HG03520 (cell line): ENCODE data around the gene CRIM1.
A peak's percentile ranks its signal among the peaks of the same experiment; 100 is the strongest.

Experiments
- ATAC-seq: cut with Tn5 transposase; IDR thresholded peaks from one replicate; pipeline ENCODE4 v1.9.1; 2021; ENCODE audit warnings: mild to moderate bottlenecking, moderate library complexity; ENCODE audit not compliant: unreplicated experiment

The CRIM1 gene

DNA sequence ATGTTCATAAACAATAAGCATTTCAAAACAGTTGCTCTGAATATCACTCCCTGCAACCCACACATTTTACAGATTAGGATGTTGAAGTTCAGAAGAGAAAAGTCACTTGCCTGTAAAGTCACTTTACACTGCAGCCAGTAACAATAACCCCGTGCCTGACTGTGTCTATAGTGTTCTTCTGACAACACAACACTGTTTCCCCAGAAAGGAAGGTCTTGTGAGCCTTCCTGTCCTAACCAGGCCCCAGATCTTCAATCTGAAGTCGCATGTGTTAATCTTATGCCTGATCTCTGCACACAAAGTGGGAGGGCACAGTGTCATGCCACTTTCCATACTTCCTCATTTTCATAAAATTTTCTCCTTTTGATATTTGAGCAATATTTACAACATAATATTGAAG is 122.2 kb downstream of the CRIM1 start:
- no peak for ATAC-seq

DNA sequence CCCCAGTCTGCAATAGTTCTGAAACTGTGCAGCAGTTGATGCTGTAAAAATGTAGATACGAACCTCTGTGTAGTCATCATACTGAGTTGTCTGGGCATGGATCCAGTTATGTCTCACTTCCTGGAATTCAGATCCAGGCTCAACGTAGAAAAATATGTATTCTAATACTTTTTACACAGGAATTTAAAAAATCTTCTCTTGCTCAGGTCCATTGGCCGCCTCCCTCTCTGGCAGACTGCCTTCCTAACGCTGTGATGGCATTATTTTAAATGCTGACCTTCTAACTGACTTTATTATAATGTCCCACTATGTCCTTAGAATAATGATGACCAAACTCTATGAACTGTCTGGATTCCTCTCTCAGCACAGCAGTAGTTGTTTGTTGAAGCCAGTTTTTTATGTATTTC is 122.8 kb downstream of the CRIM1 start:
- ATAC-seq: no peak

DNA sequence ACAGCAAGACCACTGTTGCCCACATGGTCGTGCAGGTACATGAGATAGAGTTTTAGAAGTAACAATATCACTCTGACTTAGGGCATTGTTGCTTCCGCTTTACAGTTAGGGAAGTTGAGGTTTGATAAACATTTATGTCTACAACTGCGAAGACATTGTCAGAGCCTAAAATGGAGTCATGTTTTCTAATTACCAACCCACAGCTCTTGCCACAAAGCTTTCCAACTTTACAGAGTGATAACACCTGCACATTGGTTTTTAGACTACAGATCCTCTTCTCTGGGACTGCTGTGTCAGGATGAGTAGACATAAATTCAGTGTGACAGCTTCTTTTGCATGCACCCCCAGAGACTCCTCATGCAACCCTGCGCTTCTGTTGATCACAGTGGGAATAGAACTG is 123.4 kb downstream of the CRIM1 start:
- no peak for ATAC-seq

DNA sequence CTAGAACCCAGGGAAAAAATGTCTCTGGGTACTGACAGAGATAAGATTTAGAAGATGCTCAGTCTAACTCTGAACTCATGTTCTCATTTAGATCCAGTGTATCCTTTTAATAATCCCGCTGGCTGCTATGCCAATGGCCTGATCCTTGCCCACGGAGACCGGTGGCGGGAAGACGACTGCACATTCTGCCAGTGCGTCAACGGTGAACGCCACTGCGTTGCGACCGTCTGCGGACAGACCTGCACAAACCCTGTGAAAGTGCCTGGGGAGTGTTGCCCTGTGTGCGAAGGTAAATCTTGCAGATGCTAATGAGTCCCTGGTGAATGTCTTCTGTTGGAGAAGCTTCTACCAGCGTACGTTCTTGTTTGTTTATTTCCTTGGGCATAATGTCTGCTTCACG is 123.8 kb downstream of the CRIM1 start:
- ATAC-seq: no peak

DNA sequence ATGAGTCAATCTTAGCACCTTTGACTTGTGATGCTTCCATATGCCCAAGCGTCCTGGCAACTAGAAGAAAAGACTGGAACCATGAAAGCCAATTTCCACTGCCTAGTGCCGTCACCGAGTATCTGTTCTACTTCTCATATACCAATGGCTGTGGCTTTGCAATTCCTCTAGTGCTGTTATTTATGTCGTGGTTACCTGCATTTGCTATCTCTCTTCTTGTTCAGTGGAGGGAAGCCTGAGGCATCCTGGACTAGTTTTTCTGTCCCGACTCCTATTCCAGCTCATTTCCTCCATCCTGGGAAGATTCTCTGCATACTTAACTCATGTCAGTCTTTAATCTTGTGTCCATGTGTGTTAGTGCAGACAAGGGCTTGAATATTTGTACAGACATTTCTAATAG is 124.5 kb downstream of the CRIM1 start:
- ATAC-seq: no peak

DNA sequence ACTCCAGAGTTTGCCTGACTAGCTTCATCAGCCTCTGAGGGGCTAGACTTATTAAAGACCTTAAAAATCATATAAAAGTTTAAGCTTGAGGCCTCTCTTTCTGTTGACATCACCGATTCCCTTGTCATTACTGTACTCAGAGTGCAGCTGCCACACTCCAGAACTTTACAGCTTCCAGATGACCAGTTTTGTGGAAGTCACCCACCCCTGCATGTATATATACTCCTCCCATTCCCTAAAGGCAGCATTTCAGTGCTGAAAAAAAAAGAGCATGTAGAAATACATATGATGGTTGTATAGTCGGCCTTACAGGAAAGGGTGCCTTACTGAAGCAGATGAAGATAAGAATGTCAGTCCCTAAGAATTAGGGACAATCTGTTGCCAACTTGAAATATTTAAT is 125.1 kb downstream of the CRIM1 start:
- ATAC-seq: no peak

DNA sequence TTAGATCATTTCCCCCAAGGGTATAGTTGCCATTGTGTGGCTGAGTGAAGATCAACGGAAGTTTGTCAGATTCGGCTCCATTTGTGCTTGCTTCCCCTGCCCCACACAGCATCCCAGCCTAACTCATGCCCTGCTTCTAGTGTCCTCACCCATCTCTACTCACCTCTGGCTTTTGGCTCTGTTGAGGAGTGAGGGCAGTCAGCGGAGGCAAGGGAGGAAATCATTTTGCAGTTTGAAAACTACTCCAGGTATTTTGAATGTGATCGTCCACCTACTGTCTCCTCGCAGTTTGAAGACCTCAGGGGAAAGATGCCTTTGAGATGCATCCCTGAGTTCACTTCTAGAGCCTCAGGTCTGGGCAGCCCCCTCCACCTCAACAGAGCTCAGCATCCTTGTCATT is 126.1 kb downstream of the CRIM1 start:
- no peak for ATAC-seq

DNA sequence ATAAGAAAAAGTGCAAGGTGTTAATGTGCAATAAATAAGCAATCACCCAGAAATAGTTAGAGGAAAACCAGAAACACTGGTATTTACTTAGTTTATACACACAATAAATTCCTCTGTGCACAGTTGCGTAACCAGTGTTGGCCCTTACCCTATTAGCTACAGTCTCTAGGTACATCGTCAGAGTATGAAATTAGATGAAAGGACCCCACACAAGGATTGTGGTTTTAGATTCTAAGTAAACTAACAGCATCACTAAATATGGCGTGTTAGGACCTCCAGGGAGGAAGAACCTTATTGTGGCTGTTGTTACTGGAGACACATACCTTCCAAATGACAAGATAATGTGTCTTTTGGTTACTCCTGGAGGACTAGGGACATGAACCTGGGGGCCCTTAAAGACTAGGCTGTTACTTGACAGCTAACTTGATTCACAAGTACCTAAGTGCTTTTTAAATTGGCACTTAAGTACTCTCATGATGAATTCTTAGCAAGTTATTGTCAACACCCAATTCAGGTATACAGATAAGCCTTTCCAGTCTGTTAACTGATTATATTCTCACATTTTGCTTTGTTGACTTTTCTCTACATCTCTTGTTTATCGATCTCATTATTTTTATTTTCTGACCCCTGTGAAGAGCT is 127.1 kb downstream of the CRIM1 start:
- ATAC-seq: no peak

DNA sequence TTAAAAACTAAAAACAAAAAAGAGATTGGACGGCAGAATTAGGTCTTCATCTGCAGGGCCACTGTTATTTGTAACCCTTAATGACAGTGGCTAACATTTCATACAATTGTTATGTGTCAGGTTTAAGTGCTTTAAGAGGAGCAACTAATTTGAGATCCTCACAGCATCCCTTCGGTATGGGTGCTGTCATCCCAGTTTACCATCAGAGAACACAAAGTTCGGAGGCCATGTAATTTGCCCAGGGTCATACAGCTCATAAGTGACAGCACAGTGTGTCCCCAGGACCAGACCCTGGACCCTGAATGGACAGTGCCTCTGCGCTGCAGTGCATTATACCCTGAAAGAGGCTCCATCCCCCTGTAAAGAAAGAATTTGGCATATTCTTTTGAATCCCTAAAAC is 127.7 kb downstream of the CRIM1 start:
- ATAC-seq: no peak

DNA sequence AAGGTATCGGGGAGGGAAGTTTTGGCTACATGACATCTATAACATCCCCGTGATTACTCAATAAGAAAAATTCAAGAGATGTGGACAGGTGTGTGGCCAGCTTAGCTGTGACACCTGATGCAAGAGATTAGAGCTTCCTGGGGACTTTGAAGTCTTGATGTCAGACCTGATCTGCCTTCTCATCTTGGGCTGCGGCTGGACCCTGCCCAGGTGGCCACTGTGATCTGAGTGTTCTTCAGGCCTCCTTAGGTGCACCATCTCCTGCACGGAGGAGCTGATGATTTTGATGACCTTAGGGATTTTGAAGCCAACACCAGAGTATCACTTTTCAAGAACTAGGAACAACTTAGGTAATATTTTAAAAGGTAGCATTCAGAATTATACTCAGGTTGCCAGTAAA is 128.9 kb downstream of the CRIM1 start:
- ATAC-seq: no peak

DNA sequence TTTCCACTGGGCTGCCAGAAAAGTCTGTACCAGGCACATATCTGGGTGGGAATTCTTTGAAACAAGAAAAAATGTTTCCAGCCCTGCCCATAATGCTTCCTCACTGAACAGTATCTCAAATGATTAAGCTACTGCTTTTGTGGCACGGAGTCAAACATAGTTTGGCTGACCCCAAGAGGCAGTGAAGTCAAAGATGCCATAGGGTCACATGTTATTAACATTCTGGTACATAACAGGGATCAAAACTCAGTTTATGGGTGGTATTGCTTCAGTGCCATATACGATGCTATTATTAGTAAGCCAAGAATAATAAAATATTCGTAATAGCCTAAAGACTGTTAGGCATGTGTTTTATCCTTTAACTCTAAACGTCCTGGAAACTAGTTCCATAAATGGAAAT is 129.9 kb downstream of the CRIM1 start:
- ATAC-seq: no peak

DNA sequence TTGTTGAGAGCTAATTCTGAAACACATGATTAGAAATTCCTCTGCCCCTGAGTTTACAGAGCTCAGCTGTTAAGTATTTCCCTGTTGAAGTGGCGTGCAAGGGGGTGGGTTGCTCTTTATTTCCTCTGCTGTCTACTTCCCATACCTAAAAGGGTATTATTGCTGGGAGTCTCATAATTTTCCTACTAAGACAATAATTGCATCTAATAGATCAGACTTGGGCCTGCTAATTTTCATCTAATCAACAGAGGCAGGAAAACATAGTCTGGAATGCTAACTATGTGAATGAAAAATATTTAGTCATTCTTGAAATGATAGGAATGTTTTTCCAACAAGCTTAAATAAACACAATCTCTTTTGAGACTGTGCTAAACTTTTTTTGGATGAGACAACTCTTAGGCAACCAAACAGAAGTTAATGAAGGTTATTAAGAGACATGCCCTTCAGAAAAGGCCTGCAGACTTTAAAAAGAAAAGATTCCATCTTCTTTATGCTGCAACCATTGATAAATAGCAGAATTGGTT is 131.0 kb downstream of the CRIM1 start:
- no peak for ATAC-seq

DNA sequence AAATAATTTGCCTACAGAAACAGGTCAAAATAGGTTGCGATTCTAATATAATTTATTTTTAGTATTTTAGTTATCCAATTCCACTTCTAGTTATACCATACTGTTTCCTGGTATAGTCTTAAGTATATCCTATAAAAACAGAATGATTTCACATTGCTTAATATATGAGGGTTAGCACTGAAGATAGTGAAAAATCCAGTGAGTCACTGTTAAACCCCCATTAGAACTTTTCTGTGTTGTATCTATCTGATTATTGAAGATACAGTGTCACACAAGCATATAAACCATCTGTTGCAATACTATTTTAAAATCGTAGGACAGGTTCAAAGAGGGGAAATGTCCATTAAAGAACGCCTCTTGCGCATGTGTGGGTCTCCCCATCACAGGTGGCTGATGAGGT is 132.4 kb downstream of the CRIM1 start:
- no peak for ATAC-seq

DNA sequence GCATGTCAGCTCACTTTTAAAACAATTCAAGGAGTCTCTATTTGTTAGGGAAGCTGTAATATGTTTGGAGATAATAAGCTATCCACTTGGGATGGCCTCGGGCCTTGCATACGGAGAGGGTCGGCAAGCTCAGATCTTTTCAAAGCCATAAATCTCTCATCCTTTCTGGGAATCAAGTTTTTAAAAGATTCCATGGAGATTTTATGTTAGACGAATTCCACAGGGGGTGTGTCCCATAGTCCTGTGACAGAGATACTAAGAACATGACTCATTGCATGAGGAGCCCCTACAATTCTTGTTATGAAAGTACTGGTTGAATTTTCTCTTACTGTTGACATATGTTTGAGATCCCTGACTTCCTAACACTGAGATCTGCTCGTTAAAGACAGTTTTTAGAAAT is 133.7 kb downstream of the CRIM1 start:
- no peak for ATAC-seq

DNA sequence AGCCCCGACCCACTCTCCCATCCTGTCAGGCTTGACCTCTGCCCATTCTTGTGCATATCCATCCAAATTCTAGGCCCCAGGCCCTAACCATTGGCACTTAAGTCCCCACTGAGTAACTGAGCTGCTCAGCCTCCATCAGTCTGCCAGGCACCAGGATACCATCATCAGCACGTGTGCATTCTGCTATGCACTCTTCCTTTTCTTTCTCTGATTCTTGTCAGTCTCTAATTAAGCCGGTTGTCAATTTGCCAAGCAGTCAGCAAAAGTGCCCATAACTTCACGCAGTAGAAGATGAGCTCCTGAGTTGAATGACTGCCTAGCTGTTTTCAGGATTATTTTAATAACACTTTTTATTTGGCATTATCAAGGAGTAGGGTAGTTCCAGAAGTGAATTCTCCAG is 135.2 kb downstream of the CRIM1 start:
- ATAC-seq: no peak

DNA sequence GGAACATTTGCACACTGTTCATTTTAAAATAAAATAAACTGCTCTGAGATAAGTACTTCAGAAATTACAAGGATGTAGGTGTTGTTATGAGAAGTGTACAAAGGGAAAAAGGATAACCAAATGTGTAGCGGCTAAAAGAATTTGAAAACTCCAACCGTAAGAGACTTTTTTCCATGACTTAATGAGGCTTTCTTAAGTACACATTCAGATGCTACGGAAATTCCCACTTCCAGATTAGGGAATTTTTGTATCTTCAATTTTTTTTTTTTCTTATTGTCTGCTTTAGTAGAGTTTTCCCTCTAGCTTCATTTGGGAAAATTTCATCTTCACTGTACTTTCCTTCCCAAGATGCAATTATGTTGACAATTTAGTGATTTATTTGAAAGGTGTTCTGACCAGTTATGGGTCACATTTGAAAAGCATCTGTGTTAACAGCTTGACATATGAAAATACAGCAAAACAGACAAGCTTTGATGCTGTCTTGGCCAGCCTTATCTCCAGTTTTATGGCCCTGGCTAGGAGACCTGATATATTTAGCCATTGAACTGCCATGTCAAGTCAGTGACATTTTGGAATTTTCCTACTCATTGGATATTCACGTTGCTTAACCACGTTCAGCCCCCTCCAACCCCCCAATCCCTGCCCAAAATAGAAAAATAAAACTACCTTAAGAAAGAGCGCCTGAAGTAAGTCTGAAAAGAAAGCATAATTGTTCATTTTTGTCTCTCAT is 136.8 kb downstream of the CRIM1 start:
- ATAC-seq: no peak

DNA sequence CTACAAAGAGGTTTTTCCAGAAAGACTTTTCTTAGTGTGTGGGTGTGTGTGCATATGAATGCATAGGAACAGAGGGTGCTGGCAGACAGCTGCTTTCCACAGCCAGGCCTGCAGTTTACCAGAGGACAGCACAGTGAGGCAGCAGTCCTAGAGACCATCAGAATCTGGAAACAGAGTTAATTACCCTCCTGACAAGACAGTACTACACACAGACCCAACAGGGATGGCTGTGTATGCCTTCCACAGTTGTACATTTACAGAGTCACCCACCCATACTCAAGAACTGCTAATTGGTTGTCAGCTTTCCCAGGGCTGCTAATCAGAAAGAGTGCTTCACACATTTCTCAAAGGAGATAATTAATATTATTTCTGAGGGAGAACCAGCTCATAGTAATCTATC is 137.7 kb downstream of the CRIM1 start:
- ATAC-seq: no peak

DNA sequence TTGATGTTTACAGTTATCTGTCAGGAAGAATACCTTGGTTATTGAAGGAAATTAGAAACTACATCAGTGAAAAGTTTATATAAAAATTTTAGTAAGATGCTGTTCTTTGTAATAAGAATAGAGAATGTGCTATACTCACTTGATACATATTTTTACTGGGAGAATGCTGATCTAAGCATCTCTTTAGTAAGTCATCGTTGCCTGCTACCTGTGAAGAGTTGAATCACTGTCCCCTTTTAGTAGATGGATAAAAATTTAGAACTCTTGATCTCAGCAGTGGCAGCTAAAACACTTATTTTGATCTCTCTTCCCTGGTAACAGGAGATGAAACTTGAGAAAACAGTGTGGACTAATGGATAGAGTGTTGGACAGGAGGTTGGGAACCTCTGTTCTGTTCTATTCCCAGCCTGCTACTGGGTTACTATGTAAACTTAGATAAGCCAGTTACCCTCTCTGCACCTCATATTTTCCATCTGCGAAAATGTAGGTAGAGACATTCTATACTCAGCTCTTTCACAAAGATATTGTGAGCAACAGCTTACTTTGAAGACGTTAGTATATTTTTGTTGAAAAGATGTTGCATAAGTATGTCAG is 142.1 kb downstream of the CRIM1 start:
- ATAC-seq: no peak

DNA sequence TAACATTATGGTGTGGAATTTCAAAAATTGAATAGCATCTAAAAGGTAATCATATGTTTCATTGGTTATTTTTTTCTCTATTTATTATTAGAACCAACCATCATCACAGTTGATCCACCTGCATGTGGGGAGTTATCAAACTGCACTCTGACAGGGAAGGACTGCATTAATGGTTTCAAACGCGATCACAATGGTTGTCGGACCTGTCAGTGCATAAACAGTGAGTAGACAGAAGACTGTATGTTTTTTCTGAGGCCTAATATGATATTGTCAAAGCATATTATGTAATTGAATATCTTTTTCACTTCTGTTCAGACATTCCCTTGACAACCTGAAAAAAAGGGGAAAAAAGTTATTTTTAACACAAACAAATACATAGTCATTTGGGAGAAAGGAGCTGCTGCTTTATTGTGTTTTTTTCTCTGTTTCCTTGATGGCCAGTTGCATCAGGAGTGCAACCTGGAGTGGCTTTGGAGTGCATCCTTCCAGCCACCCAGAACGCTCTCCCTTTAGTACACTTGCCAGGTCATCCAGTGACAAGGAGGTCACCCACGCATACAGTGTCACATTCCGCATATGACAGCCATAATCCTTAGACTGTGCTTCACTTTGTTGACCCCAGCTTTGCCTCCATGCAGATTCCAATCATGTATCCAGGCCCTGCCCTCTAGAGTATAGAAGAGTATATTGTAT is 143.7 kb downstream of the CRIM1 start:
- no peak for ATAC-seq

DNA sequence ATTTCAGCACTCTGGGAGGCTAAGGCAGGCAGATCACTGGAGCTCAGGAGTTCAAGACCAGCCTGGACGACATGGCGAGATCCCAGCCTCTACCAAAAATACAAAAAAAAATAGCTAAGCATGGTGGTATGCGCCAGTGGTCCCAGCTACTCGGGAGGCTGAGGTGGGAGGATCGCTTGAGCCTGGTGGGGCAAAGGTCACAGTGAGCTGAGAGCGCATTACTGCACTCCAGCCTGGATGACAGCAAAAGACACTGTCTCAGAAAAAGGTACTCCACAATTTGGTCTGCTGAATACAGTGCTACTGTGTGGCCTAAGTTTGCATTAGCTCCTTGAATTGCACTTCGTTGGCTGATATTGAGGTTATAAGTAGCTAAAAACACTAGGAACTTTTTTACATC is 144.5 kb downstream of the CRIM1 start:
- no peak for ATAC-seq

DNA sequence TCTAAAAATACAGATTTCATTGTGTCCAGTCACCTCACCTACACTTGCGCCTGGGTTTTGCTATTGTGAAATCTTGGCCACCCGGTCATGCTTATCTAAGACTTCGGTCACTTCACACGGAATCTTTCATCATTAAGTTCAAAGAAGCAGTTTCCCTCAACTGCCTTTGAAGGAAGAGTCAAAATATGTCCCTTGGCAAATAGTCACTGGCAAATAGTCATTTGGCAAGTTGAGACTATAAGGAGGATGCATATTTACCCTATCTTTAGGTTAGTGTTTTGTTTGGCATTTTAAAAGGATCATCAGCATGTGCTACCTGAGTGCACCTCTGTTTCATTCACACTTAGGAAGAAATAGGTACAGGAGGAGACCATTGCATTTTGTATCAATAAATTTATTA is 146.5 kb downstream of the CRIM1 start:
- ATAC-seq: no peak

DNA sequence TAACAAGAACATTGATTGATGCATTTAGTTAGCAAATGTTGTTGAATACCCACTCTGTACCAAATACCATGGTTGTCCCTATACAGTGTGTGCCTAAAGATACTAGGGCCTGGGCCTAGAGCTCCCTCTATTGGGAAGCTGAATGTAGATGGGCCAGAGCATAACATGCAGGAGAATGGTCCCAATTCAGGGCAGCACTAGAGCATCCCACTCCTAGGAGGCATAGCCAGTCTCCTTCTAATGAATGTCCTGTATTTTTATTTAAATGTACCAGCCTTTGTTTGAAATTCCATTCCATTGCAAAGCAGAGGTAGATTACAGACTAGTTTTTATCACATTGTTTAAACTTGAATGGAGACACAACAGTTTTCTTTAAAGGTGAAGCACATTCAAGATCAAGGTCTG is 151.8 kb downstream of the CRIM1 start:
- ATAC-seq: peak; percentile 96
